Measurements from ENCODE around the gene CORO6.
A peak's percentile ranks its signal among the peaks of the same experiment; 100 is the strongest.

The CORO6 gene

GRCh38 chr17:29629839-29630238 is 7.1 kb upstream of the CORO6 start:
- DNase-seq, result no peak

- DNase-seq, result no peak
Measured at GRCh38 chr17:29628644-29629043, 5.9 kb upstream of the CORO6 start.

GRCh38 chr17:29627951-29628350 is 5.2 kb upstream of the CORO6 start:
- DNase-seq, result no peak

- DNase-seq, result no peak
Measured at GRCh38 chr17:29625037-29625750, 2.5 kb upstream of the CORO6 start.

- DNase-seq, result no peak
Measured at GRCh38 chr17:29624586-29624985, 1.9 kb upstream of the CORO6 start.

- no peak for DNase-seq
Measured at GRCh38 chr17:29623283-29623647, 553 bp upstream of the CORO6 start.

- no peak for DNase-seq
Measured at GRCh38 chr17:29621751-29622194, 939 bp downstream of the CORO6 start.

- DNase-seq, result no peak
Measured at GRCh38 chr17:29620779-29621500, 1.8 kb downstream of the CORO6 start.

GRCh38 chr17:29620271-29620670 is 2.4 kb downstream of the CORO6 start:
- DNase-seq, result no peak

GRCh38 chr17:29619251-29619650 is 3.5 kb downstream of the CORO6 start:
- no peak for DNase-seq

GRCh38 chr17:29618272-29619065 is 4.2 kb downstream of the CORO6 start:
- DNase-seq, result no peak

- peak; percentile 72 to 83 (median 74) for DNase-seq
Measured at GRCh38 chr17:29617481-29618271, 5.0 kb downstream of the CORO6 start.

- DNase-seq, result peak; percentile 70 to 84 (median 80)
Measured at GRCh38 chr17:29617125-29617480, 5.6 kb downstream of the CORO6 start.

GRCh38 chr17:29616300-29617048 is 6.2 kb downstream of the CORO6 start:
- DNase-seq, result no peak

GRCh38 chr17:29615492-29616299 is 7.0 kb downstream of the CORO6 start:
- DNase-seq, result peak; percentile 38 to 81 (median 58)

- DNase-seq, result peak in 2 of 4 experiments; percentile 33 to 43
Measured at GRCh38 chr17:29615048-29615385, 7.7 kb downstream of the CORO6 start.

- no peak for DNase-seq
Measured at GRCh38 chr17:29614349-29615047, 8.2 kb downstream of the CORO6 start.

GRCh38 chr17:29613856-29614255 is 8.9 kb downstream of the CORO6 start:
- no peak for DNase-seq

GRCh38 chr17:29613352-29613837 is 9.3 kb downstream of the CORO6 start:
- peak; percentile 84 to 95 (median 90) for DNase-seq

Data from activated naive CD4-positive, alpha-beta T cell (primary cell).